Measurements from ENCODE around the gene CAMK2N2. TPM values are rescaled to one million over a fixed set of nuclear protein-coding genes. Genes with fewer than 3 reads are reported as not detected.

CAMK2N2 gene
- total RNA-seq = under 1 TPM in 3 of 6 experiments, not detected in 3; 0.21 to 0.42 (median 0.24) TPM
- long read RNA-seq = 0 reads

DNA sequence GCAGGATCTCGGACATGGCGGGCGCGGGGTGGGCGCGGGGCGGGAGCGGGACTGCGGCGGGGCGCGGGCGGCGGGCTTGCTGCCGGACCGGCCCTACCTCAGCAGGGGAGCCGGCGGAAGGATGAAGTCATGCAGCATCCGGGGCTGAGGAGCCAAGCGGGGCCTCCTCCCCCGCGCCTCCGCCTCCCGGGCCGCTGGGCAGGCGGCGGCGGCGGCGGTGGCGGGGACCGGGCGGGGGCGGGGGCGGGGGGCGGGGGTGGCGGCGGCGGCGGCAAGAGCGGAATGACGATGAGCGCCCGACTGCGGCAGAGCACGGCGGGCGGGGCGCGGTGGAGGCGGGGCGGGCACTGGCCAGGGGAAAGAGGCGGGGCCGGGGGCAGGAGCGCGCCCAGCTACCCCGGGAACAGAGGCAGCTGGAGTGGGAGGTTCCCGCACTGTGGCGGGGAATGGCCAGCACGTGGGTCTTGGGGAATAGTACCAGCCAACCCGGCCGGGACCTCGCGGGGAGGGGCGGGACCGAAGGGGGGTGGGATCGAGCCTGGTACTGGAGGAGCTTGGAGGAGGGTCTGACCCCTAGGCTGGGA lies at the start of gene CAMK2N2:
Gene CAMK2N2, minus strand, starts transcription at position 284 of the 584 bp plus-strand sequence. Its CDS starts 268 bp downstream, at position 16.
- no peaks in the 10 kb centered on the region for H3K36me3 ChIP-seq
- TF ChIP-seq POLR2A (IDR thresholded peaks at IDR 0.05) (no peak), CTCF (IDR thresholded peaks at IDR 0.05) (no peak)
- H3K4me3 ChIP-seq = peak within 1 kb of the TSS; percentile 33 to 42 (median 41)
- no peaks in the 10 kb centered on the region for H3K27me3 ChIP-seq
- H3K4me1 ChIP-seq = peaks cover 0 to 19% (median 0%) of the 10 kb centered on the region in 4 donors
- no peak within 1 kb of the TSS for H3K27ac ChIP-seq
- ATAC-seq = peak; percentile 78 to 94 (median 90)
- 0% methylated on average over 9 of the region's 67 CpGs for WGBS (ENCODE audit: insufficient coverage, low coverage, low lambda C conversion rate, missing lambda C conversion rate)
- intact Hi-C loops (cut with DNase I) = no loop called here
- no peaks in the 10 kb centered on the region for H3K9me3 ChIP-seq
- peak; percentile 75 to 90 (median 79) for DNase-seq

DNA sequence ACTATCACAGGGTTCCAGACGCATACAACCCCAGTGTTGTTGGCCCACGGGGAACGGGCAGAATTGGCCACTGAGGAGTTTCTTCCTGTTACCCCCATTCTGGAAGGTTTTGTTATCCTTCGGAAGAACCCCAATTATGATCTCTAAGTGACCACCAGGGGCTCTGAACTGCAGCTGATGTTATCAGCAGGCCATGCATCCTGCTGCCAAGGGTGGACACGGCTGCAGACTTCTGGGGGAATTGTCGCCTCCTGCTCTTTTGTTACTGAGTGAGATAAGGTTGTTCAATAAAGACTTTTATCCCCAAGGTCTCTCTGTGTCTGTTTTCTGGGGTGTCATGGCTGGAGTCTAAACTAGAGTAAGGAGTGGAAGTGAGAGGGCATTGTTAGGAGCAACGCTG lies 47.4 kb upstream of the CAMK2N2 start:
- Histone ChIP-seq H3K9me3 (no peaks in the 10 kb centered on the region), H3K4me3 (no peak overlapping the region), H3K27ac (no peak overlapping the region), H3K27me3 (no peaks in the 10 kb centered on the region), H3K4me1 (peaks cover 0 to 5% (median 0%) of the 10 kb centered on the region in 4 donors), H3K36me3 (peaks cover 4 to 49% (median 28%) of the 10 kb centered on the region in 4 donors)
- no peak for ATAC-seq
- DNase-seq = no peak
- intact Hi-C loops (cut with DNase I) = loop anchor here in 1 of 2 donors (10.0 kb wide), 1 partner anchor 144 kb away; no protein-coding TSS in a partner anchor
- WGBS (ENCODE audit: insufficient coverage, low coverage, low lambda C conversion rate, missing lambda C conversion rate) = 73% methylated on average over 6 of the region's 7 CpGs
- TF ChIP-seq POLR2A (IDR thresholded peaks at IDR 0.05) (no peak), CTCF (IDR thresholded peaks at IDR 0.05) (no peak)

GRCh38 chr3:184307915-184308314 lies 46.6 kb upstream of the CAMK2N2 start:
- H3K36me3 ChIP-seq = peaks cover 4 to 58% (median 32%) of the 10 kb centered on the region in 4 donors
- intact Hi-C loops (cut with DNase I) = loop anchor here in 1 of 2 donors (10.0 kb wide), 1 partner anchor 143 kb away; no protein-coding TSS in a partner anchor
- DNase-seq (no peak), ATAC-seq (no peak)
- H3K4me1 ChIP-seq = peaks cover 0 to 5% (median 0%) of the 10 kb centered on the region in 4 donors
- H3K9me3 ChIP-seq = no peaks in the 10 kb centered on the region
- TF ChIP-seq POLR2A (IDR thresholded peaks at IDR 0.05) (no peak), CTCF (IDR thresholded peaks at IDR 0.05) (no peak)
- no peaks in the 10 kb centered on the region for H3K27me3 ChIP-seq
- WGBS (ENCODE audit: insufficient coverage, low coverage, low lambda C conversion rate, missing lambda C conversion rate) = 100% methylated on average over 3 of the region's 9 CpGs
- H3K27ac ChIP-seq = no peak overlapping the region
- no peak overlapping the region for H3K4me3 ChIP-seq

DNA sequence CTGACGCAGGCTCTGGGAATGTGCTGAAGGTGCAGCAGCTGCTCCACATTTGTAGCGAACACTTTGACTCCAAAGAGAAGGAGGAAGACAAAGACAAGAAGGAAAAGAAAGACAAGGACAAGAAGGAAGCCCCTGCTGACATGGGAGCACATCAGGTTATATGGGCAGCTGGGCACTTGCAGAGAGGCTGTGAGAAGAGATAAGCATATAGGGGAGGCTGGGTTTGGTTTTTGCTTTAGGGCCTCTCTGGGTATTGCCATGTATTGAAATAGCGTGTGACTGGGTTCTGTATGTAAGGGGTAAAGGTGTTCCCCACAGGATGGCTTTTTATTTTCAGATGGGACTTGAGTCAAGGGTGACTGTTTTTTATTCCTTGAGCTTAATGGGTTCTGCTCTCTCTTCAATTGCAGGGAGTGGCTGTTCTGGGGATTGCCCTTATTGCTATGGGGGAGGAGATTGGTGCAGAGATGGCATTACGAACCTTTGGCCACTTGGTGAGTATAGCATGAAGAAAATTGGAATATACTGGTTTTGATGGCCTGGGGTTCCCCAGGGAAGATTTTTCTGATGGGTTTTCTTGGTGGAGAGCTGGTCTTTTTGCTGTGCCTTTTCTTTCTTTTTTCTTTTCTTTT lies 45.1 kb upstream of the CAMK2N2 start:
- 84% methylated on average over 2 of the region's 4 CpGs for WGBS (ENCODE audit: insufficient coverage, low coverage, low lambda C conversion rate, missing lambda C conversion rate)
- Histone ChIP-seq H3K4me3 (no peak overlapping the region), H3K4me1 (peaks cover 0 to under 1% (median 0%) of the 10 kb centered on the region in 4 donors), H3K9me3 (no peaks in the 10 kb centered on the region), H3K27ac (no peak overlapping the region), H3K36me3 (peaks cover 15 to 72% (median 43%) of the 10 kb centered on the region in 4 donors), H3K27me3 (no peaks in the 10 kb centered on the region)
- intact Hi-C loops (cut with DNase I) = loop anchor here in 1 of 2 donors (10.0 kb wide), 1 partner anchor 142 kb away; no protein-coding TSS in a partner anchor
- DNase-seq (no peak), ATAC-seq (no peak)
- TF ChIP-seq POLR2A (IDR thresholded peaks at IDR 0.05) (no peak), CTCF (IDR thresholded peaks at IDR 0.05) (no peak)

Data from right lobe of liver (tissue), 6 donors.